Measurements from ENCODE around the gene FBXO9. TPM values are rescaled to one million over a fixed set of nuclear protein-coding genes. Genes with fewer than 3 reads are reported as not detected.

FBXO9 gene
- polyA plus RNA-seq, 1 of the 3 experiments (the other 2 are of a cell fraction): 61.9 TPM

- TF ChIP-seq MEF2A (IDR thresholded peaks at IDR 0.05; ENCODE audit: borderline replicate concordance, low read depth) (no peak), USF2 (IDR thresholded peaks at IDR 0.05; ENCODE audit: borderline replicate concordance, low read depth, low read length) (no peak), FOXM1 (IDR thresholded peaks at IDR 0.05; ENCODE audit: low read depth) (no peak), MAX (IDR thresholded peaks at IDR 0.05; ENCODE audit: low read depth) (no peak)
Observed at GRCh38 chr6:53029761-53030160, 35.4 kb upstream of the FBXO9 start (continued).

GRCh38 chr6:53031281-53031680 lies 33.9 kb upstream of the FBXO9 start:
- POLR2A ChIA-PET: no interaction called here

More at GRCh38 chr6:53031281-53031680, 33.9 kb upstream of the FBXO9 start:
- no peak for DNase-seq
- no peak for TF ChIP-seq IRF3 (IDR thresholded peaks at IDR 0.05; ENCODE audit: low read depth, low read length)
- no peak for TF ChIP-seq MXI1 (IDR thresholded peaks at IDR 0.05; ENCODE audit: low read depth, low read length)
- no peak for TF ChIP-seq RAD21 (IDR thresholded peaks at IDR 0.05; ENCODE audit: low read length)
- no peak for TF ChIP-seq FOSL2 (IDR thresholded peaks at IDR 0.05; ENCODE audit: borderline replicate concordance, low read depth)
- TF ChIP-seq NFIC (IDR thresholded peaks at IDR 0.05; ENCODE audit: borderline replicate concordance): no peak
- no peak for TF ChIP-seq FOXM1 (IDR thresholded peaks at IDR 0.05; ENCODE audit: low read depth)
- no peak for TF ChIP-seq USF2 (IDR thresholded peaks at IDR 0.05; ENCODE audit: borderline replicate concordance, low read depth, low read length)
- no peak for TF ChIP-seq MAX (IDR thresholded peaks at IDR 0.05; ENCODE audit: low read depth)
- no peak for TF ChIP-seq TEAD4 (IDR thresholded peaks at IDR 0.05; ENCODE audit: borderline replicate concordance, insufficient read depth)
- TF ChIP-seq USF1 (IDR thresholded peaks at IDR 0.05; ENCODE audit: borderline replicate concordance, low read depth): no peak
- TF ChIP-seq NRF1 (IDR thresholded peaks at IDR 0.05; ENCODE audit: low read depth, low read length): no peak
- no peak for TF ChIP-seq JUND (IDR thresholded peaks at IDR 0.05)
- TF ChIP-seq CTCF (IDR thresholded peaks at IDR 0.05): no peak
- no peak for TF ChIP-seq MEF2A (IDR thresholded peaks at IDR 0.05; ENCODE audit: borderline replicate concordance, low read depth)
- no peak for TF ChIP-seq RFX5 (IDR thresholded peaks at IDR 0.05; ENCODE audit: low read length)
- H3K9me3 ChIP-seq: no peaks in the 10 kb centered on the region
- no peak overlapping the region for H3K4me2 ChIP-seq
- WGBS (ENCODE audit: low lambda C conversion rate): 95% methylated on average over 4 of the region's 4 CpGs
- H3K79me2 ChIP-seq (ENCODE audit: insufficient read depth): no peaks in the 10 kb centered on the region
- H2AFZ ChIP-seq (ENCODE audit: low read depth): no peak overlapping the region
- no peak overlapping the region for H3K4me3 ChIP-seq (ENCODE audit: low read depth in 2 of 2, low read length in 1 of 2)
- CTCF ChIA-PET: no interaction called here
- no peak overlapping the region for H3K9ac ChIP-seq
- no peaks in the 10 kb centered on the region for H3K27me3 ChIP-seq (ENCODE audit: insufficient read depth)
- H3K4me1 ChIP-seq (ENCODE audit: control insufficient read depth in 1 of 2, insufficient read depth in 2 of 2, low read depth in 1 of 2, low read length in 1 of 2): peaks cover 0 to 6% of the 10 kb centered on the region in 2 experiments; a peak in 1 of 4 replicates
- no peak overlapping the region for H3K27ac ChIP-seq (ENCODE audit: low read depth in 2 of 2, low read length in 1 of 2)
- peaks cover 4% of the 10 kb centered on the region for H3F3A ChIP-seq (replicated peaks; ENCODE audit: insufficient read depth)
- H3K36me3 ChIP-seq (replicated peaks in 1 of 2; ENCODE audit: control insufficient read depth in 1 of 2, insufficient read depth in 2 of 2, low read length in 1 of 2): peaks cover 31 to 62% of the 10 kb centered on the region in 2 experiments
- no peaks in the 10 kb centered on the region for H3K9me2 ChIP-seq
- H4K20me1 ChIP-seq (ENCODE audit: insufficient read depth): no peaks in the 10 kb centered on the region

All from SK-N-SH (cell line).